Activated CD4-positive, alpha-beta memory T cell treated with anti-CD3 and anti-CD28 coated beads, Interleukin-2, amount 10 ng/mL, durations not matched to agents 7 days and 5 days (primary cell): ENCODE data around the gene PDCD4. TPM values are rescaled to one million over a fixed set of nuclear protein-coding genes. Genes with fewer than 3 reads are reported as not detected.

Experiments used
- CTCF ChIA-PET: fragments of 350-600 bp; sonication (Branson Sonifier 250); formaldehyde crosslinking; loops from one replicate; lab custom pipeline; 2021; ENCODE audit warnings: antibody characterized with exemption, inconsistent platforms; lab: Charles Lee
- POLR2A ChIA-PET: fragments of 350-600 bp; sonication (Branson Sonifier 250); formaldehyde crosslinking; loops from one replicate; lab custom pipeline; 2021; ENCODE audit warnings: antibody characterized with exemption; lab: Charles Lee
- DNase-seq: peaks from one replicate; pipeline ENCODE4 v3.0.0-alpha.2; 2020
- H3K27ac Mint-ChIP-seq: one replicate; pipeline ENCODE4 v1.8.0; 2021; ENCODE audit warnings: mild to moderate bottlenecking, mixed read lengths
- H3K27me3 Mint-ChIP-seq: one replicate; pipeline ENCODE4 v1.8.0; 2021; ENCODE audit warnings: mixed read lengths
- H3K36me3 Mint-ChIP-seq: one replicate; pipeline ENCODE4 v1.8.0; 2021; ENCODE audit warnings: low read depth, mixed read lengths
- H3K4me1 Mint-ChIP-seq: one replicate; pipeline ENCODE4 v1.8.0; 2021; ENCODE audit warnings: mixed read lengths
- H3K4me3 Mint-ChIP-seq: one replicate; pipeline ENCODE4 v1.8.0; 2021; ENCODE audit warnings: mild to moderate bottlenecking, mixed read lengths
- H3K9me3 Mint-ChIP-seq: one replicate; pipeline ENCODE4 v1.8.0; 2021; ENCODE audit warnings: mixed read lengths
- total RNA-seq, 2 experiments: library from RNA; stranded (reverse); gene quantifications; one replicate each; pipeline ENCODE4 v1.2.3, GENCODE V29; 2021

PDCD4 gene
- total RNA-seq: 100 to 1,000 TPM; 105 to 109 TPM

DNA sequence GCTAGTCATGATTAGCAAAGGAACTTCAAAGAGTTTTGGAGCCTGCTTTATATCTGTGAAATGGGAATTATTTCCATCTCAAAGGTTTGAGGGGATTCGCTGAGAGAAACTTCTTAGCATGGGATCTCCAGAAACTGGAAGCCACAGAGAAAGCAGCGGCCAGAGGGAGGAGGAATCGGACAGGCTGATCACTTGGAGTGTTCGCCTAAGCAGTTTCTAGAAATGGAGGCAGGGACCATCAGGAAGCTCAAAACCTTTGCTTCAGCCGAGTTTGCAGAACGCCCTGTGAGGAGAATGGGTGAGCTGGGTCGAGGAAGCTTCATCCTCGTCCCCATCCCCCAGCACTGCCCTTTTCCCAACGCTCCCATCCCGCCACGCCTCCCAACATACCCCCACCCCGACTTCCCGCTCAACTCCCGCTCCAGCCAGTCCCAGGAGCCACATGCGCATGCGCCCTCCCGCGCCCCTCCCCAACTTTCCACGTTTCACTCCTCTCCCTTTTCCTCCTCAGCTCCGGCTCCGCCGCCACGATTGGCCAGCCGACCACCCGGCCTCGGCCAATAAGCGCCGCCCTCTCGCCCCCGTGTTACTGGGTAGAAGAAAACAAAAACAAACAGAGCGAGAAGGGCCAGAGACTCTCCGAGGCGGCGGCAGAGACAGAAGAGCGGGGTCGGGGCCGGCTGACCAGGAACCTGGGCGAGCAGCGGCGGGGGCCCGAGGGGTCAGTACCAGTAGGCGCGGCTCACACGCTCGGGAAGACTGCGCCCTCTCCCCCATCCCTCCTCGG, at the start of gene PDCD4:
Gene PDCD4 (plus strand): TSS at position 631 of the 787 bp plus-strand sequence. CDS start 4,100 bp downstream, outside the sequence.
- Mint-ChIP-seq H3K27ac (peak within 1 kb of the TSS; percentile 94), H3K4me3 (peak within 1 kb of the TSS; percentile 90), H3K9me3 (no peaks in the 10 kb centered on the region), H3K4me1 (peaks cover 66% of the 10 kb centered on the region), H3K27me3 (no peaks in the 10 kb centered on the region), H3K36me3 (peaks cover 17% of the 10 kb centered on the region)
- POLR2A ChIA-PET: interaction anchor here (0.6 to 3.2 kb wide), 15 partner anchors 8 to 305 kb away, joined by 3 to 98 read pairs (median 6); partner anchors contain the start of genes BBIP1 and SHOC2
- peak; percentile 96 for DNase-seq
- CTCF ChIA-PET: interaction anchor here (0.6 to 1.2 kb wide), 11 partner anchors 11 to 272 kb away, joined by 3 to 15 read pairs (median 3); partner anchors contain the start of genes BBIP1 and SHOC2

GRCh38 chr10:110822035-110822711, 49.6 kb upstream of the PDCD4 start:
- no peak overlapping the region for H3K4me3 Mint-ChIP-seq
- H3K27me3 Mint-ChIP-seq: no peaks in the 10 kb centered on the region
- ChIA-PET CTCF (no interaction called here), POLR2A (interaction anchor here (1.0 to 1.3 kb wide), 2 partner anchors 31 to 39 kb away, joined by 3 read pairs; no protein-coding TSS in a partner anchor)
- no peak for DNase-seq
- no peaks in the 10 kb centered on the region for H3K36me3 Mint-ChIP-seq
- peaks cover 6% of the 10 kb centered on the region for H3K4me1 Mint-ChIP-seq
- H3K27ac Mint-ChIP-seq: no peak overlapping the region
- H3K9me3 Mint-ChIP-seq: no peaks in the 10 kb centered on the region

GRCh38 chr10:110822712-110823311, 48.9 kb upstream of the PDCD4 start:
- Mint-ChIP-seq H3K9me3 (no peaks in the 10 kb centered on the region), H3K4me1 (peaks cover 3% of the 10 kb centered on the region), H3K27me3 (no peaks in the 10 kb centered on the region), H3K36me3 (no peaks in the 10 kb centered on the region), H3K27ac (no peak overlapping the region), H3K4me3 (no peak overlapping the region)
- POLR2A ChIA-PET: no interaction called here
- DNase-seq: no peak
- CTCF ChIA-PET: no interaction called here

DNA sequence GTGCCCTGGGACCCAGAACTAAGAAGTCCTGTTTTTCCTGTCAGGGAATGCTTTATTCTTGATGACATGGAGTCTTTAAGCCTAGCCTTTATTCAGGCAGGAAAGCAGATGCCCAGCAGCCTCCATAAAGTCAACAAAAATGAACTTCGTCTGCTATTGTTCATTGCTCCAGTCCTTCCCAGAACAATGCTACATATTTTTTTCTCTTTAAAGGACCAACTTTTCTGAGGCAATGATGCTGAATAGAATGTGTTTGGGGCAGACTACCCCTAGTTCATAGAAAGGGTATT, 47.6 kb upstream of the PDCD4 start:
- peaks cover 3% of the 10 kb centered on the region for H3K4me1 Mint-ChIP-seq
- H3K4me3 Mint-ChIP-seq: no peak overlapping the region
- no peak overlapping the region for H3K27ac Mint-ChIP-seq
- H3K27me3 Mint-ChIP-seq: no peaks in the 10 kb centered on the region
- no peaks in the 10 kb centered on the region for H3K9me3 Mint-ChIP-seq
- ChIA-PET CTCF (no interaction called here), POLR2A (no interaction called here)
- no peaks in the 10 kb centered on the region for H3K36me3 Mint-ChIP-seq
- no peak for DNase-seq

- no peaks in the 10 kb centered on the region for H3K9me3 Mint-ChIP-seq
- H3K27ac Mint-ChIP-seq: no peak overlapping the region
- CTCF ChIA-PET: no interaction called here
- no peak for DNase-seq
- H3K4me1 Mint-ChIP-seq: peaks cover 3% of the 10 kb centered on the region
- H3K4me3 Mint-ChIP-seq: no peak overlapping the region
- POLR2A ChIA-PET: no interaction called here
- H3K36me3 Mint-ChIP-seq: no peaks in the 10 kb centered on the region
- H3K27me3 Mint-ChIP-seq: no peaks in the 10 kb centered on the region
Observed at GRCh38 chr10:110824660-110825059, 47.1 kb upstream of the PDCD4 start.

DNA sequence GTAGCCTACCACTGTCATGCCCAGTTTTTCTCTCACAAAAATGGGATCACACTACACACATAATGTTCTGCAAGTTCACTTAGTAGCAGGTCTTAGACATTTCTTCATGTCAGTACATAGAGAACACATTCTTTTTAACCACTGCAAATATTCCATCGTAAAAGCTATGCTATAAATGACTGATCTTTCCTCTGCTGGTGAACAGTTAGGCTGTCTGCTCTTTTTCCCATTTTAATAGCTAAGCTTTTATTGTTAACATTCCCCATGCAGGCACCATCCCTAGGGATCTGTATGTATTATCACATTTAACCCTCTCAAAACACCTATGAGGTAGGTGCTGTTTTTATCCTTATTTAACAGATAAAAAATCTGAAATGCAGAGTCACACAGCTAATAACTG, 46.2 kb upstream of the PDCD4 start:
- POLR2A ChIA-PET: no interaction called here
- Mint-ChIP-seq H3K9me3 (no peaks in the 10 kb centered on the region), H3K27ac (no peak overlapping the region), H3K4me1 (peaks cover 3% of the 10 kb centered on the region), H3K27me3 (no peaks in the 10 kb centered on the region), H3K36me3 (no peaks in the 10 kb centered on the region), H3K4me3 (no peak overlapping the region)
- CTCF ChIA-PET: no interaction called here
- DNase-seq: no peak

DNA sequence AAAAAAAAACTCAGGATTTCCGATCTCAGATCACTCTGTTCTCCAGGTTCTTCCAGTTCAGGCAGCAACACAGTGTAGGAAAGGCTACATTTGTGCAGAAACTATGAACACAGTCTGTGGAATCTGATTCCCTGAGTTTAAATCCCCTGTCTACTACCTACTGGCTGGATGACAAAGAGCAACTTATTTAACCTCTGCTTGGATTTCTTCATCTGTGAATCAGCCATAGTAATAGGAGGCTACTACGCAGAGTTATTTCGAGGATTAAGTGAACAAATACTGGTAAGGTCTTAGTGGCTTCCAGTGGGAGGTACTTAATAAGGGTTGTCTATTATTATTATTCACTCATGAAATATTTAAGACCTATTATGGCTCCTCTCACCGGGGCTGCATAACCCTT, 44.3 kb upstream of the PDCD4 start:
- ChIA-PET POLR2A (no interaction called here), CTCF (interaction anchor here (1.2 kb wide), 1 partner anchor 25 kb away, joined by 3 read pairs; no protein-coding TSS in a partner anchor)
- DNase-seq: no peak
- Mint-ChIP-seq H3K4me3 (no peak overlapping the region), H3K27ac (no peak overlapping the region), H3K27me3 (no peaks in the 10 kb centered on the region), H3K36me3 (no peaks in the 10 kb centered on the region), H3K4me1 (no peaks in the 10 kb centered on the region), H3K9me3 (no peaks in the 10 kb centered on the region)

GRCh38 chr10:110827875-110828274, 43.9 kb upstream of the PDCD4 start:
- no peak for DNase-seq
- H3K4me3 Mint-ChIP-seq: no peak overlapping the region
- H3K4me1 Mint-ChIP-seq: no peaks in the 10 kb centered on the region
- ChIA-PET CTCF (interaction anchor here (1.2 kb wide), 1 partner anchor 26 kb away, joined by 3 read pairs; no protein-coding TSS in a partner anchor), POLR2A (no interaction called here)
- no peaks in the 10 kb centered on the region for H3K9me3 Mint-ChIP-seq
- H3K36me3 Mint-ChIP-seq: no peaks in the 10 kb centered on the region
- H3K27ac Mint-ChIP-seq: no peak overlapping the region
- H3K27me3 Mint-ChIP-seq: no peaks in the 10 kb centered on the region

DNA sequence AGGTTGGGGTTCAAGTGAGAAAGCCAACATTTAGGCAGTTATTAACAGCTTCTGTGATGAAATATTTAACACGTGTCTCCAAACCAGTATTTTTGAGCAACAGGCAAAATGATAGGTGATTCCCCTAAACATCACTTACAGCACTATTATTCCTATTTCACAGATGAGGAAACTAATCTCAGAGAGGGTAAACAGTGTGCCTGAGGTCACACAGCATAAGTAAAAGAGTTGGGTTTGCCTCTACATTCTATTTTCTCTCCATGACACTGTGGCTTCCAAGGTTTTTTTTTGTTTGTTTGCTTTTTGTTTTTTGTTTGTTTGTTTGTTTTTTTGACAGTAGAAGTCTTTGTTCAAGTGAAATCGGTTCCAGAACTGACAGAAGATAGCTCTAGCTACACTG, 43.2 kb upstream of the PDCD4 start:
- ChIA-PET POLR2A (no interaction called here), CTCF (no interaction called here)
- Mint-ChIP-seq H3K4me3 (no peak overlapping the region), H3K4me1 (no peaks in the 10 kb centered on the region), H3K27ac (no peak overlapping the region), H3K27me3 (no peaks in the 10 kb centered on the region), H3K9me3 (no peaks in the 10 kb centered on the region), H3K36me3 (no peaks in the 10 kb centered on the region)
- no peak for DNase-seq

DNA sequence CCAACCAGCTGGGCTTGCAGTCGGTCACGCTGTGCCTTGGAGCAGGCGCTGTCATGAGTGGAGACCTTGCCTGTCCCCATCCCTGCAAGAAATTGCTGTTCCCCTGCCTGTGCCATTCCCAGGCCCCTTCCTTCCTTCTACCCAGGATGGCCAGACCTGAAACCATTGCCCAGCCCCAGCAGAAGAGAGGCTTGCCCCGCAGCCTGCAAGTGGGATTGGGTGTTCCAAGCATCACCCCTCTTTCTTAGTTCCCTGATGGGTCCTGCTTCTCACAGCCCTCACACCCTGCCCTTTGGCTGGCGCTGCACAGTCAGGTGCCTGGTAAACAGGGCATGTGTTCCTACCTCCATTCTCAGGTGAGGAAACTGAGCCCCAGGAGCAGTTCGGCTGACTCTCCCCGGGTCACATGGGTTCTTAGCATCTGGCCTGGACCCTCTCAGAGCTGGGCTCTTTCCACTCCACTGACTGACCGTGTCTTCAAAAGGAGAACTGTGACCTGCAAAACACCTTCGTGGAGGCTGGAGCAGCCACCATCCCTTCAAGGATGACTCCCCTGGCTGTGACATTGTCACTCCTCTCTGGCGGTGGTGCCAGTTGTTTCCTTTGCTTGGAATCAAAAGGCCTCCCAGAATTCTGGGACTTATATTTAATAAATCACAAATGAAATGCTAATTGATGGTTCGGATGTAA, 41.9 kb upstream of the PDCD4 start:
- H3K4me1 Mint-ChIP-seq: peaks cover 3% of the 10 kb centered on the region
- ChIA-PET POLR2A (no interaction called here), CTCF (no interaction called here)
- H3K36me3 Mint-ChIP-seq: no peaks in the 10 kb centered on the region
- H3K4me3 Mint-ChIP-seq: no peak overlapping the region
- no peaks in the 10 kb centered on the region for H3K27me3 Mint-ChIP-seq
- H3K9me3 Mint-ChIP-seq: no peaks in the 10 kb centered on the region
- no peak overlapping the region for H3K27ac Mint-ChIP-seq
- no peak for DNase-seq

DNA sequence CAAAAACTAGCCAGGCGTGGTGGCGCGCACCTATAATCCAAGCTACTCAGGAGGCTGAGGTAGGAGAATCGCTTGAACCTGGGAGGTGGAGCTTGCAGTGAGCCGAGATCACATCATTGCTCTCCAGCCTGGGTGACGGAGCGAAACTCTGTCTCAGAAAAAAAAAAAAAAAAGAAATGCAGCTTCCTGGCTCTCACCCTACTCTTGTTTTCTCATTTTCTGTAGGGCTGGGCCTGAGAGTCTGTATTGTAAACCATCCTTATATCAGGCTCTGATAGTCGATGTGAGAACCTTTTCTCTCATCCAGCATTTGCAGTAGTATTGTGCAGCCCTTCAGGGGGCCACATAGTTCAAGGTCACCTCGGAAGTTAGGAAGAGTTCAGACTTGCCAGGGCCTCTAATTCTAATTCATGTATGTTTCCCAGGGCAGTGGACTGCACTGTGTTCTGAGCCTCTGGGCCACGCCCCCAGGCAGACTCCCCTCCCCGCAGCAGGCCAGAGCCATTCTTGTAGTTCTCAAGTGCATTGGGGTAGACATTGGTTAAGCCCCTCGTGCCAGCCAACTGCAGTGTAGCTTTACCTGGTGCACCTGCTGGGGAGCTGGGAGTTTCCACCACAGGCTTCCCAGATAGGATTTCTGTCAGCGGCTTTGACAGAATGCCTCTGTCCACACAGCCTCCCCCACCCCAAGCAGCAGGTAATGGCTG, 38.3 kb upstream of the PDCD4 start:
- ChIA-PET POLR2A (no interaction called here), CTCF (interaction anchor here (1.6 kb wide), 1 partner anchor 60 kb away, joined by 4 read pairs; no protein-coding TSS in a partner anchor)
- H3K36me3 Mint-ChIP-seq: no peaks in the 10 kb centered on the region
- no peak overlapping the region for H3K4me3 Mint-ChIP-seq
- H3K9me3 Mint-ChIP-seq: no peaks in the 10 kb centered on the region
- no peaks in the 10 kb centered on the region for H3K27me3 Mint-ChIP-seq
- DNase-seq: no peak
- H3K27ac Mint-ChIP-seq: no peak overlapping the region
- peaks cover 3% of the 10 kb centered on the region for H3K4me1 Mint-ChIP-seq

DNA sequence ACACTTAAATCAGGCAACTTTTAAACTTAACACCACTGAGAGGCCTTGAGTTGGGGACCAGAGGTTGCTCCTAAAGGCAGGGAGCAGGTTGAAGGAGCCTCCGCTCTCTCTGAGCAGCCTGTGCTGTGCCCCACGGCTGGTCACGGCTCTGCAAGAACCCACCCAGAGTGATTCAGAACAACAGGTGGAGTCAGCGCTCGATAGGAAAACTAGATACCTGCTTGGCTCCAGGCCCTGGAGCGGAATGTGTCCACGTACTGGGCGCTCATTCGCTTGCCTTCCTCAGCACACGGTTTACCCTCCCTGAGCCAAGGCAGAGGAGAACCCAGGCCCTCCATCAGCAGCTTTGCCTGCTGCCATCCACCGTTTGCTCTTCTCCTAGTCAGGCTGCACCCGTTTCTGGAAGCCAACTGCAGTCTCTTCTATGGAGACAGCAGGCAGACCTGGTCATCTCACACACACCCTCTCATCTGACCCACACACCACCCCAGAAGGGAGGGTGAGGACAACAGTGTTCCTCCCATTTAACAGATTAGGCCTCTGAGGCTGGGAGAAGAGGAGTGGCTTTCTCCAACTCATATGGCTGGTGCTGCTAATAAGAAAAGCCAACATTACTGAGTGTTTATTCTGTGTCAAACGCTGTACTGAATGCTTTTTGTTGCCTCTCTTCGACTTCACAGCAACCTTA, 37.6 kb upstream of the PDCD4 start:
- H3K9me3 Mint-ChIP-seq: no peaks in the 10 kb centered on the region
- CTCF ChIA-PET: no interaction called here

More for the DNA sequence above, 37.6 kb upstream of the PDCD4 start:
- peaks cover 3% of the 10 kb centered on the region for H3K4me1 Mint-ChIP-seq
- H3K27me3 Mint-ChIP-seq: no peaks in the 10 kb centered on the region
- no peak overlapping the region for H3K27ac Mint-ChIP-seq
- H3K4me3 Mint-ChIP-seq: no peak overlapping the region
- POLR2A ChIA-PET: no interaction called here
- H3K36me3 Mint-ChIP-seq: no peaks in the 10 kb centered on the region
- no peak for DNase-seq
